Hematopoietic multipotent progenitor cell treated with erythropoietin and hydrocortisone succinate and interleukin-3 and kit ligand, for 6 days (in vitro differentiated cells): ENCODE data around the gene UTRN.

Source experiments
- DNase-seq: peaks from one replicate; pipeline ENCODE4 v3.0.0-alpha.2; 2015

The UTRN gene

DNA sequence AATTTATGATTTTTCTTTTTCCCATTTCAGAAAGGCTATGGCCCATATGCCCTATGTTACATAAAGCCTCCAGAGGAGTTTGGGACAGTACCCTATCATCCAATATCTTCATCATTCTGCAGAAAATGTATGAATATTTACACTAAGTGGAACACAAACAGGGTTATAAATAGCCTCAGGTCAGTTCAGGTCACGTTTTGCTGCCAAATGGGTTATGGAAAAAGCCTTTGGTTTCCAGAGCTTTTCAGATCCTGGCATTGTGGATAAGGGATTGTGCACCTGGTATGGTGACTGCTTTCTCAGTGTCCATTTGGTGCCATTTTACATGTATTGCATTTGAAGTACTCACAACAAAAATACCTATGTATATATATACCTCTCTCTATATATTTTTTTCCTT, 29.4 kb downstream of the UTRN start:
- DNase-seq: no peak

GRCh38 chr6:144315226-144315980, 30.3 kb downstream of the UTRN start:
- no peak for DNase-seq

GRCh38 chr6:144315981-144316861, 31.1 kb downstream of the UTRN start:
- no peak for DNase-seq

GRCh38 chr6:144316862-144317195, 31.7 kb downstream of the UTRN start:
- DNase-seq: peak; percentile 32

GRCh38 chr6:144317736-144318135, 32.6 kb downstream of the UTRN start:
- no peak for DNase-seq

- no peak for DNase-seq
These were observed 34.1 kb downstream of the UTRN start for GRCh38 chr6:144319211-144319610.

- DNase-seq: no peak
These were observed 35.6 kb downstream of the UTRN start for GRCh38 chr6:144320741-144321140.

DNA sequence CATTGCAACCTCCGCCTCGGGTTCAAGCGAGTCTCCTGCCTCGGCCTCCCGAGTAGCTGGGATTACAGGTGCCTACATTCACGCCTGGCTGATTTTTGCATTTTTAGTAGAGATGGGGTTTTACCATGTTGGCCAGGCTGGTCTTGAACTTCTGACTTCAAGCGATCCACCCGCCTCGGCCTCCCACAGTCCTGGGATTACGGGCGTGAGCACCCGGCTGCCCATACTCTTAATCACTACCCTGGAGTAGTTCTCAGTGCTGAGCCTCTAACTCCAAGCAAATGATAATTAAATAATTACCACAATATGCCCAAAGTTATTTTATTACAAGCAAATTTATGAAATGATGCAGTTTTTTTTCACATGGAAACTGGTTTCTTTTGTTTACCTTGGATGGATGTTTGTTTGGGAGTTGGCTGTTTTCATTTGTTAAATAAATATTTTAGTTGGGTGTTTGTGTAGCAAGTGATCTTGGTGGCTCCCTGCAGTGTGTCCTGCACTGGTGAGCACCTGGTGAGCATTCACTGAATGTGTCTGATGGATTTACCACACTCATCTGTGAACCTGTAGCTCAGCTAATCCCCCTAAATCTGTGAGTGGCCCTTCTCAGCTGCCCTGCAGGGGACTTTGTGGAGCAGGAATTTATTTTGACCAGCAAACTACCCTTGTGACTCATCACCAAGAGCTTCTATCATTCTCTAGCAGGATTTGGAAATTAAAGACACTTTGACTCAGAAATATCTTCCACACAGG, 36.9 kb downstream of the UTRN start:
- DNase-seq: no peak

DNA sequence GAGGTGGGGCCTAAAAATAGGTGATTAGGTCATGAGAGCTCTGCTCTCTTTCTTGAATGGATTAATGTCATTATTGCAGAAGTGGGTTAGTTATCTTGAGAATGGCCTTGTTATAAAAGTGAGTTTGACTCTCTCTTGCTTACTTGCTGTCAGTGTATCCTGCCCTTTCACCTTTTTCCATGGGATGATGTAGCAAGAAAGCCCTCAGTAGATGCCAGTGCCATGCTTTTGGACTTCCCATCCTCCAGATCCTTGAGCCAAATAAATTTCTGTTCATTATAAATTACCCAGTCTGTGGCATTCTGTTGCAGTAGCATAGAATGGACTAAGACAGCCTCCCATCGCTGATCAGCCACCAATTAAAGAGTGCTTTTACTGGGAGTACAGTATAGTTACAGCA, 40.1 kb downstream of the UTRN start:
- no peak for DNase-seq

GRCh38 chr6:144326393-144326792, 41.3 kb downstream of the UTRN start:
- no peak for DNase-seq

GRCh38 chr6:144327081-144327480, 41.9 kb downstream of the UTRN start:
- no peak for DNase-seq

GRCh38 chr6:144330017-144330987, 45.2 kb downstream of the UTRN start:
- DNase-seq: no peak

DNA sequence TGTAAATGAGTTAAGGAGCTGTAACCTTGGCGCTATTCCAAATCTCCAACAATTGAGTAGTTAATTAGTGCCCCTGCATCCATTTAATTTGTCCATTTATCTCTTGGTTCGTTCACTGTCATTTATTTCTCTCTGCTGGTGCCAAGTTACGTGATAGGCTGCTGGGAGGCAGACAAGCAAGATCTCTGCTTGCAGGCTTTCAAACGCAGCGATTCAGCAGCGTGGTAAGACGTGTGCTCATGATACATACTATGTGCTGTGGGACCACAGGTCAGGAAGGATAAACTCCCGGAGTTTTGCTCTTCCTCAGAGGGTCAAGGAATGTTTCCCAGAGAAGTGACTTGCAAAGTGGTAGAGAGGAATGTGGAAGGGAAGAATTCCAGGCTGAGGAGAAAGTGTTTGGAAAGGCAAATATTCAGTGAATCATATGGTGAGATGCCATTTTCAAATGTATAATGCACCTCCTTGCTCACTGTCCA, 46.4 kb downstream of the UTRN start:
- no peak for DNase-seq

DNA sequence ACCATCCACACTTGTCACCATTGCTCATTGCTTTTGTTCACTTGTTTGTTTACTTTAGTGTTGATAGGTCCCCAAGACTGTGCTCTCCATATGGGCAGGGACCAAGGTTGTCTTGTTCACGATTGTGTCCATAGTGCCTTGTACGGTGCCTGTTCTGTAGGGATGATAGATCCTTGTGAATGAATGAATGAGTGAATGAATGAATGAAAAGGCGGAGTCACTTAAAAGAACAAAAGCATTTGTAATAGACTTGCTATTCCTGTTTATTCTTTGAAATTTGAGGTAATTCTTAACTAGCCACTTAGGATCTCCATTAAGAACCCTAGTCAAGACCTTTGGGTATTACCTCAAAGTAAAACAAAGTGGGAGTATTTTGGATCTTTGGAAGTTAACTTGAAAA, 47.0 kb downstream of the UTRN start:
- DNase-seq: no peak

DNA sequence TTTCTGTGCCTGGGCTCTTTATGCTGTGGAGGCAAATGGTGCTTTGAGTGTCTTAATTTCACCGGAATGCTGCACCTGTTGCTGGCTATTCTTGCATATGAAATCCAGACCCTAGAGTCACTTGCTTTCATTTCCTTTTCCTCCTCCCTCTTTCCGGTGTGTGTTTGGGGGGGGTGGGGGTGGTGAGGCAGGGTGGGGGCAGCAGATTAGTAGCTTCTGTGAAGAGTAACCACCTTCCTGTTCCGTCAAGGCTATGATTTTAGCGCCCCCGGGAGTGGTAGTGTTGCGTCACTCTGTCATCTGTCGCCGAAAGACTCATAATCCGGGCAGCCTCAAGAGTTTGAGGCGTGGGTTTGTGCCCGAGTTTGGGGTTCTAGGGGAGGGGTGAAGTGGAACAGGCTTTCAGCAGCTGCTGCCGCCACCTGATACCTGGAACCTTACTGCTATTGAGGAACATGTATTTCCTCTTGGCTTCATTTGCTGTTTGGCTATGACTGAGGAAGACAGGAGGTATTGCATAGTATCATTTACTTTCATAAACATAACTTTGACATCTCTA, 49.1 kb downstream of the UTRN start:
- DNase-seq: peak; percentile 67
